Fibroblast of peridontal ligament (primary cell): ENCODE results near the gene LDAH.

Experiments used
- DNase-seq: peaks from one replicate; pipeline ENCODE4 v3.0.0-alpha.2; 2010; ENCODE audit errors: extremely low read depth

Gene LDAH

DNA sequence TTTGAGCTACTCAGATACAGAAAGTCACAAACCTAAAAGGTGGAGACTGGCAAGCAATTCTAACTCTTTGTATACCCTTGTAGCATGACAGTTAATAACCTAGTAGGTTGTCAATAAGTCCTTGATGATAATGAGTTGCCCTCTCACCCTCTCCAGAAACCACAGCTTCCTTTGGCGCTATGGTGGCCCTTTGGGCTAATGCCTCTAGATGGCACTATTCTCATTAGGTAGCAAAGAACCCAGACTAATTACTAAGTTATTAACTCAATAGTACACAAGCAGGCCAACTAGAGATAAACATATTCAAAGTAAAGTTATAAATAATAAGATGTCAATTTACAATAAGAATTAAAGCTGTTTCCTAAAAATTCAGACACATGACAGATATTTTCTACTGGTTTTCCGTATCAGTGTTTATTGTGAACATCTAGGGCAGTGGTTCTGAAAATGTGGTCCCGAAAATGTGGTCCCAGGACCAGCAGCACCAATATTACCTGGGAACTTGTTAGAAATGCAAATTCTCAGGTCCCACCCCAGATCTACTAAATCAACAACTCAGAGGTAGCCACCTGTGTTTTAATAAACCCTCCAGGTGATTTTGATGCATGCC is 41.1 kb downstream of the LDAH start:
- DNase-seq: peak; percentile 20

DNA sequence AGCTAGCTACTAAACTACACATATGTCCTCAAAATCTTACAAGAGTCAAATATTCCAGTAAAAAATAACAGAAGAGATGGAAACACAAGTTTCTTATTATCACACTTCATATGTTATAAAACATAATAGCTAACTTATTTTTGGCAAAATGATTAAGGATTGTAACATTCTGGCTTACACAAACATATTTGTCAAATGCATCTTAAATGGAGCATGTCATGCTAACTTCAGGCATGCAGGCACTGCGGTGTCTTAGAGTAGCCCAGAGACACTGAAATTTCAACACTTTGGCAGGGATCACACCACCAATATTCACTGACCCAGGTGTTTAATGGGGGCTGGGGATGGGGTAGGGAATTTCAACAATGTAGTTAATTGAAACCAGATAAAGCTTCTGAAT is 51.6 kb downstream of the LDAH start:
- peak; percentile 21 for DNase-seq

DNA sequence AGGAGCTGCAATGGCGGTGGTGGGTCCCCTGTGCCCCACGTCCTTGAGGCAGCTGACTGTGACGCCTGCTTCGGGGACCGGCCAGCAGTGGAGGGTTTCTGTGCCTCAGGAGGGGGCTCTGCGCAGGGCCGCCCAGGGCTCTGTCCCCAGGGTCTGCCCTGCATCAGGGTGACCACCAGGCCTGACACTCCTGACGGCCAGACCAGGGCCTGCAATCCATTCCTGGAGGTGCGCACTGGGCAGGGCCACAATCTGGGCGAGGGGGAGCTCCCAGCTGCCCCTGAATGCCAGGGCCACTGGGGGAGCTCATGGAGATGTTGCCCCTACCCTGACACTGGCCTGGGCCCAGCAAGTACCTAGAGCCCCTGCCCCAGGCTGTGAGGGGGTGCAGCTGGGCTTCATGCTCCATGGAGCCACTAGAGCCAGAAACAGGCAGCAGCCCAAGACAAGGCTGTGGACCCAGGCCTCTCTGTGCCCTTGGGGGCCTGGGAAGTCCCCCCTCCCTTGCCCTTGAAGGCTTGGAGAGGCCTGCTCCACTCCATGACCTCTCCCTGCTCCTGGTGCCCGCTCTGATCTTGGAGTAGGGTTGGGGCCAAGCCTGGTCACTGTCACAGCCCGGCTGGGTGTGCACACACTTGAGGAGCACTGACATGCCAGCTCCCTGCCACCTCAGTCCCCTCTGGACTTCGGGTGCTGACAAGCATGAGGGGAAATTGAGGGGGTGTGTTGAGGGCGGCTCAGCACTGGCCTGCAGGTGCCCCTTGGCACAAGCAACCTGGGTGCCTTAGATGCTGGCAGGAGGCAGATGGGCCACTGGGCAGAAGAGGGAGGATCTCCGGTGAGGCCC is 55.9 kb downstream of the LDAH start:
- DNase-seq: no peak

DNA sequence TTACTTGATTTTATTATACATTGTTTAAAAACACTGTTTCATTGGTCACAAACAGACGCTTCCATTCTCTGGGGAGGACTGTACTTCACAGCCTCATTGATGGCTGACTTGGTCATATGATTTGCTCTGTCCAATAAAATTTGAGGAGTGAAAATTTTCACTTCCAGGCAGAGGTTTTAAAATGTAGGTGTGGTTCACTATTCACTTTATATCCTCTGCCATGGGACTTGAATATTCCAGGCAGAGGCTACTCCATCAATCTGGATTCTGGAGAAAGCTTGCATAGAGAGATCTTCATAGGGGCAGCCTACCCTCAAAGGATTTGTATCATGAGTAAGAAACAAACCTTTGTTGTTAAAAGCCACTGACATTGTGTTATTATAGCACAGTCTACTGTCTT is 56.7 kb downstream of the LDAH start:
- no peak for DNase-seq

DNA sequence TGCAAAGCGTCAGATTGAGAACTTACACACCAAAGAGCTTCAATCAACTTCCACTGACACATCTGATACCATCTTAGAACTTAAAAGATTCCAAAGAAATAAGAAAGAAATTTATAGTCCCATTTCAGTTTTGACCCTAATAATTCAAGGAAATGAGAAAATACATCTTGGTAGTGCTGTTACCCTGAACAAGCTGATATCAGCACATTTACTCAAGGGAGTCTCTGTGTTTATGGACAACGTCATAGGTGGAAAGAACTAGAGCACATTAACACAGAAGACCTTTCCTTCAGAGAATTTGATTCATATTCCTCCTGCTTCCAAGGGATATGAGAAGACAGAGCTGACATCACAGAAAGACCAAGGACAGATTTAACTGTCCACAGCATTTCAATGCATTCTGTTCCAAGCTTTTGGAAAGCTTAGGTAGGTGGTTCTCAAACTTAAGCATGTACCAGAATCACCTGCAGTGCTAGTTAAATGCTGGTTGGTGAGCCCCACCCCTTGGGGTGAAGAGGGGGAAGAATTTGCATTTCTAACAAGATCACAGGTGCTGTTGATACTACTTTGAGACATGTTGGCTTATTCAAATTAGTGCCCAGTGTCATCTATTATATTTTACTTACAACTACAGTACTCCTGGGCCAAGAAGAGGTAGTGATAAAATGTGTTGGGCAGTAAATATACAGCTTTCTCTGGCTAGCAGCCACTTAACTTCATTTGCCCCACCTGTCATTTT is 59.8 kb downstream of the LDAH start:
- no peak for DNase-seq

DNA sequence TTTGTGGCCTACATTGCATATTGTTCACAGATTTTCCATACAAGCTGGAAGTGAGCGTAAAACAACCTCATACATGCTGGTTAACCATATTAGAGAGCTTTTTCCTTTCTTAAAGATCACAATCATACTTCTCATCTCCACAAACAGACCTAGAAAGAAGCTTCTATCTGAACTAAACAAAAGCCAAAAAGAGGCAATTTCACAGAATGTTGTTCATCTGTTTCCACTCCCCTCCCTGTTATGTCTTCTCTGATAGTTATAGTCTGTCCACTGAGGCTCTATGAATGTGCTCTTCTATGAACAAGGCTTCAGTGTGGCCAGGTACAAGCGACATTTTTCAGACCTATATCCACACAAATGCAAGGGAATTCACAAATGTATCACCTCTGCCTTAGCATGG is 63.4 kb downstream of the LDAH start:
- DNase-seq: no peak

DNA sequence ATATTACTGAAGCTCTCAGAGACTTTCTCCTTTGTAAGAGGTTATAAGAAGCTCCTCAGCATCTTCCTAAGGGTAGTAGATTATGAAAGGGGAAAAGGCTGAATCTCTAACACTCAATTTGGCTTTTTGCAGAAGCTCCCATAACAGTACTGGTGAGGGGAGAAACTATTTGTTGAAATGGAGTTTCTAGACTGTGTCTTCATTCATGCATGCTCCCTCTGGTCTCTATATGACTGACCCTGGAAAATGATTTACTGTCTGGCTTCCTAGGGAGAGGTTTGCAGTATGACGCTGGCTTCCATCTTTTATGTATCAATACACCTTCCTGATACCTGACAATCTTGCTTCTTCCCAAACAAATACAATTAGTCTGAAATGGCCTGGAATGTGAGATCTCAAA is 63.9 kb downstream of the LDAH start:
- no peak for DNase-seq

DNA sequence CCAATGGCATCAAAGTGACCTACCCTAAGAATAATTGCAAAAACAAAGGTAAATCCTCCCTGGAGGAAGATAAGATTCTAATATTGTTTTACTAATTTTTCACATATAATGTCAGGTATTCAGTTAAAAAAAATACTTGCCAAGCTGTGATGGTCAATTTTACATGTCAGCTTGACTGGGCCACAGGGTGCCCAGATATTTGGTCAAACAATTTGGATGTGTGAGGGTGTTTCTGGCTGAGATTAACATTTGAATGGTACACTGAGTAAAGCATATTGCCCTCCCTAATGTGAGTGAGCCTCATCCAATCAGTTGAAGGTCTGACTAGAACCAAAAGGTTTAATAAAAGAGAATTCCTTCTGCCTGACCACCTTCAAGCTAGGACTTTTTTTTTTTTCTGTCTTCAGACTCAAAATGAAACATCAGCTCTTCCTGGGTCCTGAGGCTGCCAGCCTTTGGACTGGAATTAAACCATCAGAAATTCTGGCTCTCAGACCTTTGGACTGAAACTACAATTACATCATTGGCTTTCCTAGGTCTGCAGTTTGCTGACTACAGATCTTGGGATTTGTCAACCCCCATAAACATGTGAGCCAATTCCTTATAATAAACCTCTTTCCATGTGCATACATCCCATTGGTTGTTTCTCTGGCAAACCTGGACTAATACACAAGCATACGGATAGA is 65.4 kb downstream of the LDAH start:
- DNase-seq: peak; percentile 4

DNA sequence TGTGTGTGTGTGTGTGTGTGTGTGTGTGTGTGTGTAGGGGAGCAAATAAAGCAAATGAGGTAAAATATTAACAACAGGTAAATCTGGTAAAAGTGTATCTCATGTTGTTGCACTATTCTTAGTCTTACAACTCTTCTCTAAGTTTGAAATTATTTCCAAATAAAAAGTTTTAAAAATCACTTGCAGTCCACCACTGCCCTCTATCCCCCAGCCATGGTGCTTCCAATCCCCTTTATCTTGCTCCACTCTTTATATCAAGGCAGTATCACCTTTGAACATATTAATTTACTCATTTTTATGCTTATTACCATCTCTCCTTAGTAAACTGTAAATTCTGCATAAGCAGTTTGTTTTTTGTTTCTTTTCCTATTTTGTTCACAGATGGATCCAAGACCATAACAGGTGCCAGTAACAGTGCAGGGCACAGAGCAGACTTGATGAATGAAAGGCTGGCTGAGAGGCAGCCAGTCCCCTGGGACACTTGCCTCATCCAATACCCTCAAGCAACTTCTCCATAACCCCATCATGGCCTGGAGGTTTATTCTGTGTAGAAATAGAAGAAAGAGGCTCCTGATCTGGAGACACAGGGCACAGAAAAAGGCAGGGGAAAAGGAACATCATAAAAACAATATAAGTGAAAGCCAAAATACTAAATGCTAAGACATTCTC is 67.6 kb downstream of the LDAH start:
- DNase-seq: peak; percentile 4

DNA sequence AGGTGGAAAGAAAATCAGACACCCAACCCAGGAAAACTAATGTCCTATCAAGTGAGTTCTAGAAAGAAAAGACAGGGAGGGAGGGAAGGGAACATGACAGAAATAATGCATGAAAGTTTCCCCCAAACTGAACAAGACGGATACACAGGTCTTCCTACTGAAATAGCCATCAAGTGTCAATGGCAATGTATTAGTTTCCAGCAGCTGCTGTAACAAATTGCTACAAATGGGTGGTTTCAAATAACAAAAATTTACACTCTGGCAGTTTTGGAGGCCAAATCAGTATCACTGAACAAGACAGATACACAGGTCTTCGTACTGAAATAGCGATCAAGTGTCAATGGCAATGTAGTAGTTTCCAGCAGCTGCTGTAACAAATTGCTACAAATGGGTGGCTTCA is 70.6 kb downstream of the LDAH start:
- no peak for DNase-seq

DNA sequence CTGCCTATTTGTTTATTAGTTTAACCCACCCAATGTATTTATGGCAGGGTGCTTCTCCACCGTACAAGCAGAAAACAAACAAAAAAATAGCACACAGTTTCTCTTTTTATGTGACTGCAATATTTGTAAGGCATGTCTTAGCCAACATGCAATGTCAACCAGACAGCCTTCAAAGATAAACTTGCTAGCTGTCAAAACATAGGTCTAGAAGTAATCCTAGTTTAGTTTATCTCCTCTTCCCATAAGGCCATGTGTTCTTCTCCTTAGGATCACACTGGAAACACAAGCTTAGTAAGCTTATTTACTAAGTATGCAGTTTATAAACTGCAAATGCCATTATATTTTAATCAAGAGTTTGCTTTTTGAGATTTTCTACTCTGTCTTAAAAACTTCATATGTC is 75.6 kb downstream of the LDAH start:
- no peak for DNase-seq

DNA sequence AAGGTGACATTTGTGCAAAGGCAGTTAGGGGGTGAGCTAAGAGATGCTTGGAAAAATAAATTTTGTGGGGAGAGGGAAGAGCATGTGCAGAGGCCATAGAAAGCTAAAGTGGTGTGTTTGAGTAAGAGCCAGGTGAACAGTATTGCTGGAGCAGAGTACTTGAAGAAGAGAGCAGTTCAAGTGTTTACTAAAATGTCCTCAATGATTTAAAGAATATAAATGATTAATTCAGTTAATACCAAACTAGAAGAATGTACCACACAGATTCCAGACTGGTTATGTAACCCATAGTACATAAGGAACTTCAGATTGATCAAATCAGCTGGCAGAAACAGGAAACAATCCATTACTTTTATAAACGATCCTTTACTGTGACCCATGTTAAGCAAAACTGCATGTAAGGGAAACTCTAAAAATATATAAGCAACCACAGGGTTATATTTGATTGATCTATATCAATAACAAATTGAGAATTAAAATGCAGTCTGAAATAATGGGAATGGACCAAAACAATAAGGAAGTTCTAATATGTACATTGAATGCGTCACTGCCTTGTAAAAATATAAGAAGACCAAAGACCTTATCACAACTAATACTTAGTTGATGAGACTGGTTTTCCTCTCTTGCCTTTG is 76.9 kb downstream of the LDAH start:
- DNase-seq: no peak

DNA sequence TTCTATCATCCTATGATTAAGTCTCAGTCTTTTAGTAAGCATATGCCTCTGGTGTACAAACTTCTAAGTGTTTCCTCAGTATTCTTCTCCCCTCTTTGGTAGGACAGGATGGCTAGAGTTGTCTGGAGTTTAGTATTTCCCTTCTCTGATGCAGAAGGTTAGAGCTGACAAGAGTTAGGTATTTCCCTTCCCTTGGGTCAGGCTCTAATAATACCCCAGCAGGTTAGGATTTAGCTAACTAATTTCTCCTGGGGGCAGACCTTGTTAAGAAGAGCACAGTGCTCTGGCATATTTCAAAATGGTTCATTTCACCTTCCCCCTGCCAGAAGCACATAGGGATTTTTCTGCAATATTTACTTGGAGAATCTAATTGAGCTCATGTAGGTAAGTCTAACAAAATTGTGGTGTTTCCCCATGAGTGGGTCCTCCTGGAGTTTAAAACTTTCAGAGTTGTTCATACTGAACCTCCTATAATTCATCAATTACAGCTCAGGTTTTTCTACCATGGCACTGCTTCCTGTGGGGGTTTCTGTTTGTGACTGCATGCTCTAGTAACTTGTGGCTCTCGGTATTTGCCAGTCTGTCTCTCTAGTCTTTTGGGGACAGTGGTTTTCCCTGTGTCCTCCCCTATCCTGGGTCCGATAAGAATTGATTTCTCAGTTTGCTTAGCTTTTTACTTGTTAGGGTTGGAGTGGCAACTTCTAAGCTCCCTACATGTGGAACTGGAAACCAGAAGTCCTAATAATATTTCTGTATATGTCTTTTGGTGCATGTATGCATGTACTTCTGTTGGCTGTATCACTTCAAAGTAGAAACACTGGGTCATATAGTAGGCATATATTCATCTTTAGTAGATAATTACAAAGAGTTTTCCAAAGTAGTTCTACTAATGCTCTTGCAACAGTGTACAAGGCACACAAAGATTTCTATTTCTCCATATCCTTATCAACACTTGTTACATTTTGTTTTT is 78.2 kb downstream of the LDAH start:
- DNase-seq: no peak

DNA sequence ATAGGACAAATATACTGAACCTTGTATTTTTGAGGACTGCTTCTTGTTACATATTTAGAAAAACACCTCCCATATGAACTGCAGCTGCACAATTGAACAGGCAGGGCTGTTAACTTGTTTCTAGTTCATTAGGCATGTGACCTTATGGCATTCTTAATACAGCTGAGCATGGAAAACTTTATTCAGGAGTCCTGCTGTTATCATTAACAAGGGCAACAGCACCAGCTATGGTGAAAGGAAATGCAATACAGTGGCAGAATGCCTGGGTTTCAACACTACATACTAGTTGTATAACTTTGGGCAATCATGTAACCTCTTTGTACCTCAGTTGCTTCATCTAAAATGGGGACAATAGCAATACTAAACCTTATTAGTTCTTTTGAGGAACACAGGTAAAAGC is 84.1 kb downstream of the LDAH start:
- DNase-seq: no peak

DNA sequence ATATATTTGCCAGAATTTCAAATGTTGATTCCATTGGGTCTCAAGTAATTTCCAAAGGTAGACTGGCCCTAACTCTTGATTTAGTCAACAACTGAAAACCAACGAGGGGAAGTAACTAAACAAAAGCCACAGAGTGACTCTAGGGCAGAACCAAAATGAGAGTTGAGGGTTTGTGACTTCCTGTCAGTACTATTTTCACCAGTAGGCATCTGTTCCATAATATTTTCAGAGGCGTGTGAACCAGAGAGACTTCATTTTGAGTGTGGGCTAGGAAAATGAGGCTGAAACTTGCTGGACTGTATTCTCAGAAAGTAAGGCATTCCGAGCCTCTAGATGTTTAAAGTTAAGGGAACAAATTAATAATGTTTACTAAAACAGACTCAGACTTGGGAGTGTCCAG is 85.4 kb downstream of the LDAH start:
- no peak for DNase-seq

DNA sequence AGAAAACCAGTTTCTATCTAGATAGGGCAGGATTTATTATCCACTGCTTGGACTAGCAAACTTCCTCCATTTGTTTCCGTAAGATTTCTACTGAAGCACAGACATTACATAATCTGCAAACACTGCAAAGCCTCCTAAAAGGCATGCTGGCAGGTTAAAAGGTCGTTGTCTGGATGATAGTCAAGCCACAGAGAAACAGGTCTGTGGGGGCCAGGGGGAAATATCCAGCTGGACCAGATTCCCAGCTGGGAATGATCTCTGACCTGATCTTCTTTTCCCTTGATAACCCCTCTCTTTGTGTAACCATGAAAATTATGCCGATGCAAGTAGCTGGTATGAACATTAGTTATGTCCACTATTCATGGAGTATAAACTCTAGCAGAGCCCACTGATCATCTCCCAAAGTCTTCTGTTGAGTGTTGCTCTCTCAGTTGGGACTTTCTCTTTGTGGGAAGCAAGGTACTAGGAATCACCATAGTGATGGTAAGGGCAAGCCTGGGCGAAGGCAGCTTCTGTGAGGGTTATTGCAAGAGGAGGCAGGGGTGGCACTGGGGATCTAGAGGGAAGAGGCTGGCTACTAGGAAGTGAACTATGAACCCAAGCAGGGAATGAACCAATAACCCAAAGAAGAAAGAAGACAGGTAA is 94.7 kb downstream of the LDAH start:
- peak; percentile 3 for DNase-seq

DNA sequence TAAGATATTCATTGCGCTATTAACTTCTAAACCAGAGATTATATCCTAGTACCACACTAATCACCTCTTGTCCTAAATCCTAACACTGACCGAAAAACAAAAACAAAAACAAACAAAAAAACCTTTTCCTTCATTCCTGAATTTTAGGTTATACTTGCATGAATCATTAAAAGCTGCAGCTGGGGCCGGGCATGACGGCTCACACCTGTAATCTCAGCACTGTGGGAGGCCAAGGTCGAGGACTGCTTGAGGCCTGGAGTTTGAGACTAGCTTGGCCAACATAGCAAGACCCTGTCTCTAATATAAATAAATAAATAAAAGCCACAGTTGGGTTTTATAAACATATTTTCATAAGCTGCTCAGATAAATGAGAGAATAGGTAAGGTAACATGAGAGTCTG is 96.0 kb downstream of the LDAH start:
- DNase-seq: no peak

DNA sequence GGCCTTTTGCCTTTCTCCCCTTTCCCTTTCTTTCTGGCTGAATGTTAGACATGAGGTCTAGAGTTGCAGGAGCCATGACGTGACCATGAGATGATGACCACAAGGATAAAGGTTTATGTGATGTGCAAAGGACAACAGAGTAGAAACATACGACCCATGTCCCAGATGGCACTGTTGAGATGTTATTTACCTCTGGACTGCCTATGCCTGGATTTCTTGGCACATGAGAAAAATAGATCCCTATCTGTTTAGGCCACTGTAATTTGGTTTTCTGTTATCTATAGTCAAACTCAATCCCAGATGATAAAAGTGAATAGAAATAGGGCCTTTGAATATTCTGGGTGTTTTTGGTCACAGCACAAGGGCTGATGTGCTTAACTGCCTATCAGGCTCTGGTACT is 97.1 kb downstream of the LDAH start:
- DNase-seq: no peak

DNA sequence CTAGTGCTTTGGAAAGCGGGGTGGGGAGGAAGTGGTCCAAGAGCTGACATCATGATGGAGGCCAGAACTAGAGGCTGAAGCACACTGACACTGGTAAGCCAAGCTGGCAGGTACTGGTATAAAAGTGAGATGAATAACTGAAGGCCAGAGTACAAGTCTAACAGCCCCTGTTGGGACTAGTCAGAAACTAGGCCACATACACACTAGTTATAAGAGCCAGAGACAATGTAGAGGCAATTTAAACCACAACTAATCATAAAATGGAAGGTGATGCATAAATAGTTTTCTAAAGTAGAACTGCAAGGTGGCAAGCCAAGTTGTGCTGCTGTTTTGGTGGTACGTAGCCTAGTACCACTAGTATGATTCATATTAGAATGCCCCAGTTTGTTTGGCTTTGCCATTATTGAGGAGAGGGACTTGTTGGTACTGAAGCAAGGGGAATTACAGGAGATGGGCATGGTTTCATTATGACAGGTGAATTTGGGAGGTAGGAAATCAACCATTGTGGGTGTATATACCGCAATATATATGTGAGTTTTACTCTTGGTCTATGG is 98.3 kb downstream of the LDAH start:
- DNase-seq: no peak
